Right hindlimb (tissue), 1 donor: ENCODE data around the gene RAF1.
"Not testable (repeated sequence)": the region's sequence is repeated elsewhere in the genome, so short reads cannot be mapped to it uniquely, and the experiment has no call there.

ENCODE experiments used
- DNase-seq: peaks from one replicate; pipeline ENCODE4 v3.0.0-alpha.2; 2018

Gene RAF1

DNA sequence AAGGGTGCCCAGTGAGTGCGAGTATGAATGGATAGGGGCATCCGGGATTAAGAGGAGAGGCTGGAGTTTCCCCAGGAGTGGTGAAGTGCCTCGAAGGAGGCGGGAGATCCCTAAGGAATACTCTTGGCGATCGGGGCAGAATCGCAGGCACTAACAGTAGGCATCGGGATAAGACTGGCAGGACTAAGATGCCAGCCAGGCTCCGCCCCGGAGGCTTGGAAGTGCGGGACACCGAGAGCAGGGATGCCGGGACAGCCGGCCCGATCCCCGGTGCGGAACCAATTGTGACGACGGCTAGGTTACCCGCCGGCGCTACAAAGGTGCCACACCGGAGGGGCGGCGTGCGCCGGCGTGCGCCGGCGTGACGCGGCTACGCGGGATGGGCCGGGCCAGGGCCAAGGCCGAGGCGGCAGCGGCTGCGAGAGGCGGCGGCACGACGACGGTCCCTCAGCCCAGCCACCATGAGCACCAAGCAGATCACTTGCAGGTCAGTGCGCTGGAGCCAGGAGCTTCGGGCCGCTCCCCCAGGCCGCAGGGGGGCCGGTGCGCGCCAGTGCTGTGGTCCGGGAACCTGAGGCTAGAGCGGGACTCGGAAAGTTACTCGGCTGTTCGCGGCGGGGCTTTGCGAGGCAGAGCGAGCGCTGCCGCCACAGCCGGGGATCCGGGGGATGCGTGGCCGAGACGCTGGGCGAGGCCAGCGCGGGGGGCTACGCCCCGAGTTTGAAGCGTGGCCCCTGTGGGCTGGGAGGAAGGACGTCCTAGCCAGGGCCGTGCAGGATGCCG lies 107.0 kb downstream of the RAF1 start, which contains the start of gene MKRN2:
MKRN2 (plus strand) TSS at position 398 of the 783 bp plus-strand sequence; CDS start at position 462, 64 bp downstream.
- DNase-seq = peak; percentile 92

DNA sequence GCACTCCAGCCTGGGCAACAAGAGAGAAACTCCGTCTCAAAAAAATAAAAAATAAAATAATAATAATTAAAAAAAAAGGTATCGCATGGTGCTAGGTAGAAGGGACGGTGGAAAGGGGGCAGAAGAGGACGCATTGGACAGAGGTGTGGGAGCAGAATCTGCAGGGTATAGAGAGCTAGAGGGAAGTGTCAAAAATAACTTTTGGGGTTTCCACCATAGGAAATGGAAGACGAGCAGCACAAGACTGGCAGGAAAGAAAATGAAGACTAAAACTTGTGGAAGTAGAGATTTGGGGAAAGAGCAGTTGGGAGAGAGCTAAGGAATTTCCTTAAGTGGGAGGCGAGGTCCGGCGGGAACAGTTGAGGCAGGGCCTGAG lies 107.6 kb downstream of the RAF1 start:
- DNase-seq = no peak

DNA sequence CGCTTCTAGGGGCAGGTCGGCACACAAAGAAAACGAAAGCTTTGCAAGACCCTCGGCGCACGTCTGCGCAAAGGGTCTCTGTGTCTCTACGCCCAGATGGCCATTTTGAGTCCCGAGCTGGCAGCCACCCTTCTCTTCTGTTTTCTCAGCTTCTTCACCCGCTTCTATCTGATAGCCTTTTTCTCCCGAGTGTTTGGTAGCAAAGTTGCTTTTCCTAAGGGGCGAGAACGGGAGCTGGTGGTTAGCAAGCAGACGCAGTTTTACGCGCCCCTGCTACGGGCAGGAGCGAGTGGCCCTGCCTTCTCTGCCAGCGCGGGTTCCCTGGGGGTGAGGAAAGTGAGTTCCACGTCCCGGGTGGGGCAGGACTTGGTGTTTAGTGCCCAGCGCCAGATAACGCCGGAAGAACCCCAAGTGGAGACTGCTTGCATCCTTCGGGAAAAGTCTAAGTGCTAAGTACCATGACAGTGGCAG lies 110.0 kb downstream of the RAF1 start:
- DNase-seq = peak; percentile 47

DNA sequence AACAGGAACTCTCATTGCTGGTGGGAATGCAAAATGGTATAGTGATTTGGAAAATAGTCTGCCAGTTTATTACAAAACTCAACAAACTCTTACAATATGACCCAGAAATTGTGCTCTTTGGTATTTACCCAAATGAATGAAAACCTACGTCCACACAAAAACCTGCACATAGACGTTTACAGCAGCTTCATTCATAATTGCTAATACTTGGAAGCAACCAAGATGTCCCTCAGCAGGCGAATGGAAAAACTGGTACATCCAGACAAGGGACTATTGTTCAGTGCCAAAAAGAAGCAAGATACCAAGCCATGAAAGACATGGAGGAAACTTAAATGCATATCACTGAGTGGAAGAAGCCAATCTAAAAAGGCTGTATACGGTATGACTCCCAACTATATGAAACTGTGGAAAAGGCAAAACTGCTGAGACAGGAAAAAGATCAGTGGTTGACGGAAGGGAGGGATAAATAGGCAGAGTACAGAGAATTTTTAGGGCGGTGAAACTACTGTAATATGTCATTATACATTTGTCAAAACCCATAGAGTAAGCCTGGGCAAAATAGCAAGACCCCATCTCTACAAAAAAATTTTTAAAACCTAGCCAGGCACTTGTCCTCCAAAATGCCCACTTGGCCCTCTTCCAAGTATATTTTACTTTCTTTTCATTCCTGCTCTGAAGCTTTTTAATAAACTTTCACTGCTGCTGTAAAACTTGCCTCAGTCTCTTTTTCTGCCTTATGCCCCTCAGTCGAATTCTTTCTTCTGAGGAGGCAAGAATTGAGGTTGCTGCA lies 113.8 kb downstream of the RAF1 start:
- DNase-seq = no peak

DNA sequence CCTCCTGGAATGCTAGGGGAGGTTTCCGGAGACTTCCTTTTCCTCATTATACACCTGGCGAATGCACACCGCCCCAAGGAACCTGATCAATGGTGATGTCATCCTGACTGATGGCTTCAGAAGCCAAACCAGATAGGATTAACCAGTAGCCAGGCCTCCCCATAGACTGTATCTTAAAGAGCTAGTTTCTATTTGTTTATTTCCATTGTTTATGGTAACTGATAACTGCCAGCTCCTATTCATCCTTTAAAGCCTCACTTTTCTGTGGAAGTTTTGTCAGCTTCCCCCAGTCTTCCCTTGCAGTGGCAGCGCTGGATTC lies 118.5 kb downstream of the RAF1 start, which contains the start of gene MKRN2OS:
MKRN2OS (minus strand) TSS at position 27 of the 319 bp plus-strand sequence. CDS start 35 bp downstream, outside the sequence.
- DNase-seq = no peak

DNA sequence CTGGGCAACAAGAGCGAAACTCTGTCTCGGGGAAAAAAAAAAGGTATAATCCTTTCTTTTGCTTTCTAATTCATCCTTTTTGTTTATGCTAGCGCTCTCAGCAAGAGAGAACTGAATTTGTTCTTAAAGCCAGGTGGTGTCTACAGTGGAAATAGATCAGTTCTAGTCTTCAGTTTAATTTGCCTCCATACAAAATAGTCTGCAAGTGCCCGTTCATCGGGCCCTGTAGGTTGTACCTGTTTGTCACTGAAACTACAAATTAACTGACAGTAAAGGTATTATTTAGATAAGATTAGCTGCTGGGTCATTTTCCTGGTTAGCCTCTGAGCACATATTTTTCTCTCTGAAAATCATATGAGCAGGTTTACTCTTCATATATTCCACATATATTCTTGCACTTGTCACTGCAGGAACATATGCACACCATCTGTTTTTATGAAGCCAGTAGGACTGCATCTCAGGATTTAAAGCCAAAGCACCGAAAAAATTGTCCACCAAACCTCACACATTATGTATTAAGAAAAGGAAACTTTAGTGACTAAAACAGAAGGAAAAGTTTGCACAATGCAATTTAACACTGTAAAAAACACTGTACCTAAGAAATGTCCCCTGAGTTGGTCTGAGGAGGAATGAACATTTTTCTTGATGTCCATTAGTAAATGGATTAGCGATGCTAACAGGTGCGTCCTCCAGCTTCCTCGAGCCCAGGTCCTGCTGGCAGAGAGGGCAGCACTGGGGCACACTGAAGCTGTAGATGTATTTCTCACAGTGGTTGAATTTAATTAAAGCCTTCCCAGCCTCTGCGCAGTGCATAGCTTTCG lies 119.1 kb downstream of the RAF1 start:
- DNase-seq = no peak

DNA sequence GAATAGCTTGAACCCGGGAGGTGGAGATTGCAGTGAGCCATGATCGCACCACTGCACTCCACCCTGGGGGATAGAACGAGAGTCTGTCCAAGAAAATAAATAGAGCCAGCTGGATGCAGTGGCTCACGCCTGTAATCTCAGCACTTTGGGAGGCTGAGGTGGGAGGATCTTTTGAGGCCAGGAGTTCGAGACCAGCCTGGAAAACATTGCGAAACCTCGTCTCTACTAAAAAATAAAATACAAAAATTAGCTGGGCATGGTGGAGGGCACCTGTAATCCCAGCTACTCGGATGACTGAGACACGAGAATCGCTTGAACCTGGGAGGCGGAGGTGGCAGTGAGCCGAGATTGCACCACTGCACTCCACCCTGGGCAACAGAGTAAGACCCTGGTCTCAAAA lies 120.4 kb downstream of the RAF1 start:
- DNase-seq = not testable (repeated sequence)

DNA sequence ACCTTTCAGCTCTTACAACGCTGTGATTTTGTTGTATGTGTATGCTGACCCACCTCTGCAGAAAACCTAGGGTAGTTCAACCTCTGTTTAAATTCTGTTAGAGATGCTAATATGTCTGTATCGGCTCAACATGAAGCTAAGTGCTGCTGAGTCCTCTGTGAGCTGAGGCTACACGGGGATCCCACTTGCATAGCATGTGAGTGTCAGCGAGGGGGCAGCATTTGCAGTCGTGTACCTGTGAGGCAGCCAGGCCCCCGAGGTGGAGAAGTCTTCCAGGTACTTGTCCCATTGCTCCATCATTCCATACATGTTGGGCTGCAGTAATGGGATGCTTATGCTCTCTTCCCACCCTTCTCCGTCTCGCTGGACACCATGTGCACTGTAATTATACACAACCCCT lies 122.3 kb downstream of the RAF1 start:
- DNase-seq = no peak

DNA sequence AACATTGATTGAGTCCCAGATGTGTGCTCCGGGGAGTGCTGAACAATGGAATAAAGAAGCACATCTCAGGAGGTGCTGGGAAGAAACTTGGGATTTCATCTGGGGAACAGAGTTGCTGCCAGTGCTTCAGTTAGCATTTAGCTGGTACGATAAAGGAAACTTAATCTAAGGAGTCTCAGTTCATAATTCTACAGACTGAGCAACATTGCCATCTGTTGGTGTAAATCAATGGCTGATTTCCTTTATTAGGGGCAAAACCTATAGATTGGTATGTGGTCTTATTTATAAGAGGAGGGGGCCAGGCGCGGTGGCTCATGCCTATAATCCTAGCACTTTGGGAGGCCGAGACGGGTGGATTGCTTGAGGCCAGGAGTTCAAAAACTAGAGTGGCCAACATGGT lies 127.5 kb downstream of the RAF1 start:
- DNase-seq = no peak
